A549 treated with AZD9567 at 1 μM for 4 hours (cell line): ENCODE measurements around the gene C11orf71. TPM values are rescaled to one million over a fixed set of nuclear protein-coding genes. Genes with fewer than 3 reads are reported as not detected.

Experiments used
- total RNA-seq: library from RNA; stranded (reverse); fragments of 200-300 nt; extraction: Qiagen RNA extraction; gene quantifications from 5 replicates; pipeline ENCODE4 v1.2.3, GENCODE V29; 2022; ENCODE audit not compliant: insufficient read depth

C11orf71 gene, protein sequence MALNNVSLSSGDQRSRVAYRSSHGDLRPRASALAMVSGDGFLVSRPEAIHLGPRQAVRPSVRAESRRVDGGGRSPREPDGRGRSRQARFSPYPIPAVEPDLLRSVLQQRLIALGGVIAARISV
- 2.6 to 5.2 TPM (median 4.2 TPM) in 5 replicates for total RNA-seq

GRCh38 chr11:114400216-114400914 lies at the start of gene C11orf71, which contains the start of gene RBM7:
Gene C11orf71, minus strand, starts transcription at chr11:114400511. Its CDS starts 180 bp downstream, at chr11:114400331.
Gene RBM7, plus strand, starts transcription at chr11:114400666. Its CDS starts 6 bp downstream, at chr11:114400672.

DNA sequence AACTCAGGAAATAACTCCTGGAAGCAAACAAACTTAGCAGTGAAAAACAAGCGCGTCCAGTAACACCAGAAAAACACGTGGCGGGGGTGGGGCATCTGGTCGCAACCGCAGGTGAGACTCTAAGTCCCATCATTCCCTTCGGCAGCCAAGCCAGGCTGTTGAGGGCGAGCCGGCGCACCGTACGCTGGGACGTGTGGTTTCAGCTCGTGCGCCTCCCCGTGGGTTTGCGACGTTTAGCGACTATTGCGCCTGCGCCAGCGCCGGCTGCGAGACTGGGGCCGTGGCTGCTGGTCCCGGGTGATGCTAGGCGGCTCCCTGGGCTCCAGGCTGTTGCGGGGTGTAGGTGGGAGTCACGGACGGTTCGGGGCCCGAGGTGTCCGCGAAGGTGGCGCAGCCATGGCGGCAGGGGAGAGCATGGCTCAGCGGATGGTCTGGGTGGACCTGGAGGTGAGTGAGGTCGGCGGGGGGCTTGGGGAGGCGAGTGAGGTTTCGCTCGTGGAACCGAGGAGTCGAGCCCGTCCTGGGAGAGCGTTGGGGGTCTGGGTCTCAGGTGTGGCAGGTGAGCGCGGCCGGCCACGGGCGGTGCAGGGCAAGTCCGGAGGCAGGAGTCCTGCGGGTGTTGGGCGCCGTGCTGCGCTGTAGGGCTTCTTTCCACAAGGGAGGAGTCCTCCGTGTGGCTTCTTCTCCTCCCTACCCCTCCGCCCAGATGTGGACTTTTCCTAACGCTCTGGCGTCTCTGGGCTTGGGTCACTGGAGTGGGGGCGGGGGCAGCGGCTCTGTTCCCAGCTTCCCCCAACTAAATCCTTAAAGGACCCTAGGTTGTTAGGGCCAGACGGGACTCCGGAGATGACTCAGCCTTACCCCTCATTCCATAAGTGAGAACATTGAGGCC lies 39.2 kb upstream of the C11orf71 start, which contains the start of gene REXO2:
REXO2 (plus strand) TSS at position 239 of the 892 bp plus-strand sequence; CDS start at position 301, 62 bp downstream.

Other genes with a start within 250 kb of the C11orf71 start
- 223 to 324 TPM (median 315 TPM) in 5 replicates for gene NNMT, start 104.1 kb downstream of the C11orf71 start, total RNA-seq
- 21.0 to 41.6 TPM (median 22.5 TPM) in 5 replicates for gene RBM7, start 155 bp upstream of the C11orf71 start, total RNA-seq
- gene REXO2, start 39.0 kb upstream of the C11orf71 start, total RNA-seq: 104 to 118 TPM (median 108 TPM) in 5 replicates
- gene NXPE1, start 159.4 kb upstream of the C11orf71 start, total RNA-seq: not detected in 5 replicates
- not detected in 5 replicates for gene NXPE4, start 195.3 kb upstream of the C11orf71 start, total RNA-seq